Karpas-422 (cell line): ENCODE data around the gene WNT1. TPM values are rescaled to one million over a fixed set of nuclear protein-coding genes. Genes with fewer than 3 reads are reported as not detected.

Source experiments
- small RNA-seq: library from RNA; depleted of rRNA; stranded (forward); fragments of <200 nt; gene quantifications from one replicate; pipeline ENCODE3, GENCODE V24; 2014
- total RNA-seq: library from RNA; depleted of rRNA; stranded (reverse); fragments of >200 nt; shearing (Covaris generic); gene quantifications from 2 replicates; pipeline ENCODE4 v1.2.3, GENCODE V29; 2014; ENCODE audit warnings: low replicate concordance; rRNA removed

Gene WNT1
- total RNA-seq, 1 experiment from 2014 or later = not detected

Small RNA genes within 50 kb of the gene (small RNA-seq; reads per million reads assigned to genes)
- gene RNU6-940P = not detected

Other genes starting within 250 kb of the WNT1 start
- gene ADCY6, start 189.2 kb upstream of the WNT1 start, total RNA-seq = not detected in 2 replicates
- gene CACNB3, start 159.8 kb upstream of the WNT1 start, total RNA-seq = 3.1 and 6.7 TPM in 2 replicates
- 37.0 and 68.0 TPM in 2 replicates for gene DDX23, start 126.2 kb upstream of the WNT1 start, total RNA-seq
- gene RND1, start 112.5 kb upstream of the WNT1 start, total RNA-seq = 0.60 and 1.4 TPM in 2 replicates
- 22.0 and 29.8 TPM in 2 replicates for gene FKBP11, start 52.8 kb upstream of the WNT1 start, total RNA-seq
- 51.7 and 57.5 TPM in 2 replicates for gene ARF3, start 20.8 kb upstream of the WNT1 start, total RNA-seq
- 0.61 and 1.0 TPM in 2 replicates for gene WNT10B, start 6.6 kb upstream of the WNT1 start, total RNA-seq
- 9.6 and 20.2 TPM in 2 replicates for gene DDN, start 21.1 kb downstream of the WNT1 start, total RNA-seq
- 35.1 and 47.5 TPM in 2 replicates for gene PRKAG1, start 40.5 kb downstream of the WNT1 start, total RNA-seq
- 29.6 and 42.6 TPM in 2 replicates for gene KMT2D, start 82.5 kb downstream of the WNT1 start, total RNA-seq
- gene RHEBL1, start 91.7 kb downstream of the WNT1 start, total RNA-seq = 4.1 and 5.1 TPM in 2 replicates
- gene DHH, start 116.5 kb downstream of the WNT1 start, total RNA-seq = 0.26 and 0.36 TPM in 2 replicates
- gene LMBR1L, start 132.5 kb downstream of the WNT1 start, total RNA-seq = 17.5 and 46.8 TPM in 2 replicates
- 770 and 904 TPM in 2 replicates for gene TUBA1B, start 153.1 kb downstream of the WNT1 start, total RNA-seq
- gene TUBA1A, start 210.8 kb downstream of the WNT1 start, total RNA-seq = 126 and 139 TPM in 2 replicates